ENCODE results near the gene MMP17. TPM values are rescaled to one million over a fixed set of nuclear protein-coding genes. Genes with fewer than 3 reads are reported as not detected.
A peak's percentile ranks its signal among the peaks of the same experiment; 100 is the strongest.
"Not testable (repeated sequence)": the region's sequence is repeated elsewhere in the genome, so short reads cannot be mapped to it uniquely, and the experiment has no call there.

The MMP17 gene
- total RNA-seq, 1 donor from 2014 or later = 14.1 TPM

DNA sequence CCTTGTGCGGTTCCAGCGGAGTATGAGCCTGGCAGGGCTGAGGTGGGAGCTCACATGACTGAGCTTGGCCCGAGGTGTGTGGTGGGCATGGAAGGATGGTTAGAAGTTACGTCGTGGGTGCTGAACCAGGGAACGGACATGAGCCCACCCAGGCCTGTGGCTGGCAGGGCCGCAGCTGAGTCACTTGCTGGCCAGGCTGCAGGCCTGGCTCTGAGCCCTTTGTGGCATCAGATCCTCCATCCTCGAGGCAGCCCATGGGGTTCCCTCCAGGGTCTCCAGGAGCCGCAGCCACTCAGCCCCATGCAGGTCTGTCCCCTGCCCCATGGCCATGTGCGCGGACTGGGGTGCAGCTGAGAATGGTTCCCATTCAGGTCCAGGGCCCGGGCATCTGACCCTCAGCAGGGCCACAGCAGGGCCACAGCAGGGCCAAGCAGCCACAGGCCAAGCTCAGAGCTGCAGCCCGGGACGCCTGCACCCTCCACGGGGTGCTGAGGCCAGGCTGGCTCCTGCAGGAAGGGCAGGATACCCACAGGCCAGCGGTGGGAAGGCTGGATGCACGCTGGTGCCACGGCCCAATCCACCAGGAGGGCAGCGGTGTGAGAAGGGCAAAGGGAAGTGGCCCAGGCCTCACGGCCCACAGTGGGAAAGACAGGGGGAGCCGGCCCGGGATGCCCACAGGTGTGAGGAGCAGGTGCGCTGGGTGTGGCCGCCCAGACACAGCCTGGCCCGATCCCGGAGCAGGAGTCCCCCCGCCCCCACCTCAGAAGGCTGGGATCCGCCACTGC lies 39.9 kb downstream of the MMP17 start:
- H3K4me1 Mint-ChIP-seq (ENCODE audit: unreplicated experiment) = peaks cover 11% of the 10 kb centered on the region
- no peak for TF ChIP-seq CTCF (conservative IDR thresholded peaks at IDR 0.05)
- no peak for DNase-seq (ENCODE audit: extremely low spot score, unreplicated experiment)
- H3K9me3 Mint-ChIP-seq = no peaks in the 10 kb centered on the region
- H3K36me3 Mint-ChIP-seq = no peaks in the 10 kb centered on the region
- H3K4me3 Mint-ChIP-seq = no peak overlapping the region
- no peaks in the 10 kb centered on the region for H3K27me3 Mint-ChIP-seq
- no peak overlapping the region for H3K27ac Mint-ChIP-seq

DNA sequence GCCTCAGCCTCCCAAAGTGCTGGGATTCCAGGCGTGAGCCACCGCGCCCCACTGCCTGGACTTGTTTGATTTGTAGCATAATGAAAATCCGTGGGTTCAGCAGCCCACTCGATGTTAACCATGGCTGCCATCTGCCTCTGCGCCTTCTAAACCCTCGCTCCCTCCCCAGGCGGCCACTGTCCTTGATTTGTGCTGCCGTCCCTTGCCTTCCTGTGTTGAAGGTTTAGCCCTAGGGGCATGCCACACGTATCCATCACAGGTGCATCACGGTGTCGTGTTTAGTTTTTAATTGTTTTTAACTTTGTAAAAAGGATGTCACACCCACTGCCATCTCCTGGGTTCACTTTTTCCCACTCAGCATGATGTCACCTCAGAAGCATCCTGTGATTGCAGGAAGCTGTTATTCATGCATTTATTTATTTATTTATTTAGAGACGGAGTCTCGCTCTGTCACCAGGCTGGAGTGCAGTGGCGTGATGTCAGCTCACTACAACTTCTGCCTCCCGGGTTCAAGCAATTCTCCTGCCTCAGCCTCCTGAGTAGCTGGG lies 41.8 kb downstream of the MMP17 start:
- H3K4me1 Mint-ChIP-seq (ENCODE audit: unreplicated experiment) = peaks cover 4% of the 10 kb centered on the region
- no peaks in the 10 kb centered on the region for H3K9me3 Mint-ChIP-seq
- H3K27ac Mint-ChIP-seq = peak overlapping the region; percentile 96
- TF ChIP-seq CTCF (conservative IDR thresholded peaks at IDR 0.05) = no peak
- no peaks in the 10 kb centered on the region for H3K27me3 Mint-ChIP-seq
- H3K4me3 Mint-ChIP-seq = peak overlapping the region; percentile 62
- no peak for DNase-seq (ENCODE audit: extremely low spot score, unreplicated experiment)
- no peaks in the 10 kb centered on the region for H3K36me3 Mint-ChIP-seq

- no peak for TF ChIP-seq CTCF (conservative IDR thresholded peaks at IDR 0.05)
- H3K27me3 Mint-ChIP-seq = no peaks in the 10 kb centered on the region
- H3K27ac Mint-ChIP-seq = peak overlapping the region; percentile 89
- H3K9me3 Mint-ChIP-seq = no peaks in the 10 kb centered on the region
- no peak overlapping the region for H3K4me3 Mint-ChIP-seq
- DNase-seq (ENCODE audit: extremely low spot score, unreplicated experiment) = no peak
- H3K4me1 Mint-ChIP-seq (ENCODE audit: unreplicated experiment) = peaks cover 4% of the 10 kb centered on the region
- no peaks in the 10 kb centered on the region for H3K36me3 Mint-ChIP-seq
These were observed 43.5 kb downstream of the MMP17 start for GRCh38 chr12:131871677-131872076.

DNA sequence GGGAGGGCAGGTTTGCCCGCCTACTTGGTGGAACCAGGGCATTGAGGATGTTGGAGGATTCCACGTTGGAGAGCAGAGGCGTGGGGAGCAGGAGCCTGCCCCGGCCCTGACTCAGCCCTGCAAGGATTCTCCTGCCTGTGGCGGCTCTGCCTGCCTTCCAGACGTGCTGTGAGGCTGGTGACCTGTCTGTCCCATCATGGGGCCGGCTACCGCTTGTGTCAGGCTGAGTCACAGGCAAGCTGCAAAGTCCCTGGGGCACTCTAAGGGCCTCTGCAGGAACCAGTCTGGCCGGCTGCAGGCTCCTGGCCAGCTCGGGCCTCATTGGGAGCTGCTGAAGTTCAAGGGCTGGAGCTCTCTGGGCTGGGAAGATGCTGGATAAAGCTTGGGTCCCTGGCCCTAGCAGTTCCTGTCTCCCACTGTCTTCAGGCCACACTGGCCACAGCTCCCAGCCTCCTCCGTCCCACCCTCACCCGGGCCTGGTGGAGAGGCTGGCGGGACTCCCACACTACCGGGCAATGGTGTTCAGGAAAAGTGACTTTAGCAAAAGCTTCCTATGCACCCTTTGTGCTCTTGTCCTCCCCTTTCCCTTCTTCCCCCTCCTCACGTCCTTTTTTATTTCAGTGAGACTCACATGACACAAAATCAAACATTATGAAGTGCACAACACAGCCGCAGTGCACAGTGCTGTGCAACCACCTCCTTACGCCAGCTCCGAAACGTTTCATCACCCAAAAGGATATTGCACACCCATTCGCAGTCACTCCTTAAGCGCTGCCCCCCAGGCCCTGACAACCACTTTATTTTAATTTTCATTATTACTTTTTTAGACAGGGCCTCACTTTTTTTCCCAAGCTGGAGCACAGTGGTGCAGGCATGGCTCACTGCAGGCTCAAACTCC lies 44.2 kb downstream of the MMP17 start:
- Mint-ChIP-seq H3K4me3 (no peak overlapping the region), H3K27ac (peak overlapping the region; percentile 89), H3K9me3 (no peaks in the 10 kb centered on the region), H3K36me3 (no peaks in the 10 kb centered on the region), H3K4me1 (ENCODE audit: unreplicated experiment) (peaks cover 4% of the 10 kb centered on the region), H3K27me3 (no peaks in the 10 kb centered on the region)
- no peak for DNase-seq (ENCODE audit: extremely low spot score, unreplicated experiment)
- TF ChIP-seq CTCF (conservative IDR thresholded peaks at IDR 0.05) = no peak

DNA sequence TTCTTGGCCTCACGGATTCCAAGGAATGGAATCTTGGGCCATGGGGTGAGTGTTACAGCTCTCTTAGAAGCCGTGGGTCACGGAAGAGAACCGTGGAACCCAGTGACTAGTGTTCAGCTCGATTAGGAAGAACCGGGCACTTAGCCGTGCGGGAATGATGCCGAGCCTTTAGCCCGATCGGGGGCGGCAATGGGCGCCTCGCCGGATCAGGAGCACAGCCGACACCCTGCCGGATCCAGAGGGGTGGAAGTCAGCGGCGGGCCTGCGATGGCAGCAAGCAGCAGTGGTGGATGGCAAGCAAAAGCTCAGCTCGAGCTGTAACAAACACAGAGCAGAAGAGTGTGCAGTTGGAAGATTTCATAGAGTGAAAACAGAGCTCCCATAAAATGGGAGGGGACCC lies 45.1 kb downstream of the MMP17 start:
- H3K36me3 Mint-ChIP-seq = no peaks in the 10 kb centered on the region
- no peak overlapping the region for H3K27ac Mint-ChIP-seq
- no peak for DNase-seq (ENCODE audit: extremely low spot score, unreplicated experiment)
- peaks cover 4% of the 10 kb centered on the region for H3K4me1 Mint-ChIP-seq (ENCODE audit: unreplicated experiment)
- no peak for TF ChIP-seq CTCF (conservative IDR thresholded peaks at IDR 0.05)
- H3K27me3 Mint-ChIP-seq = no peaks in the 10 kb centered on the region
- no peaks in the 10 kb centered on the region for H3K9me3 Mint-ChIP-seq
- H3K4me3 Mint-ChIP-seq = no peak overlapping the region

DNA sequence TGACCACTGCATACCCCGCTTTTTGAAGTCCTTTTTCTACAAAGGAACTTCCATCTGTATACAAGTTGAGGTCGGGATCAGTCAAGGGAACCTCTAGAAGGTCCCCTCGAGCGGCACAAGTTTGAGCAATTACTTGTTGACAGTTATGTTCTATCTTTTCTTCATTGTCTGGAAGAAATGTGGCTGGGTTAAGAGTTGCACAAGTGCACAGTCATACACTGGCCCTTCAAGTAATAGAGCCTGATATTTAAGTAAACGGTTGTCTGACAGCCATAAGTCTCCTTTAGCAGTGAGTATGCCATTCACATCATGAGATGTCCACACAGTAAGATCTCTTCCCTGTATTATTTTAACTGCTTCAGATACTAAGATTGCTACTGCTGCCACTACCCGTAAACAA lies 46.8 kb downstream of the MMP17 start:
- H3K4me3 Mint-ChIP-seq; DNase-seq (ENCODE audit: extremely low spot score, unreplicated experiment); H3K36me3 Mint-ChIP-seq; H3K9me3 Mint-ChIP-seq; H3K27me3 Mint-ChIP-seq; H3K4me1 Mint-ChIP-seq (ENCODE audit: unreplicated experiment): not testable (repeated sequence)
- peak overlapping the region; percentile 59 for H3K27ac Mint-ChIP-seq

DNA sequence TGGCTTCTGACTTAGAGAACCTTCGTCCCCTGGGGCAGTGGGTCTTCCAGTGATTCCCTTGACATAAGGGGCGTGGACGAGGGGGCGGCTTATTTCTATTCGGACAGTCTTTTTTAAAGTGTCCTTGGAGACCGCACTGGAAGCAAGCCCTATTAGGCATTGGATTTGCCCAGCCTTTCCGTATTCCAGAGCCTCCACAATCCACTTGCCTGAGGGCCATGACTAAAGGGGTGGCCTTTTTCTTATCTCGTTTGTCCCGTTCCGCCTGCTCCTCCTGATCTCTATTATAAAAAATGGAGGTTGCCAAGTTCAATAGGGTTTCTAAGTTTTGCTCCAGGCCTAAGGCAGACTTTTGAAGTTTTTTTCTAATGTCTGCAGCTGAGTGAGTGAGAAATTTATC lies 49.0 kb downstream of the MMP17 start:
- Mint-ChIP-seq H3K4me3 (peak overlapping the region; percentile 48), H3K27ac (peak overlapping the region; percentile 89)
- not testable (repeated sequence) for DNase-seq (ENCODE audit: extremely low spot score, unreplicated experiment); H3K9me3 Mint-ChIP-seq; H3K36me3 Mint-ChIP-seq; H3K27me3 Mint-ChIP-seq; H3K4me1 Mint-ChIP-seq (ENCODE audit: unreplicated experiment)

DNA sequence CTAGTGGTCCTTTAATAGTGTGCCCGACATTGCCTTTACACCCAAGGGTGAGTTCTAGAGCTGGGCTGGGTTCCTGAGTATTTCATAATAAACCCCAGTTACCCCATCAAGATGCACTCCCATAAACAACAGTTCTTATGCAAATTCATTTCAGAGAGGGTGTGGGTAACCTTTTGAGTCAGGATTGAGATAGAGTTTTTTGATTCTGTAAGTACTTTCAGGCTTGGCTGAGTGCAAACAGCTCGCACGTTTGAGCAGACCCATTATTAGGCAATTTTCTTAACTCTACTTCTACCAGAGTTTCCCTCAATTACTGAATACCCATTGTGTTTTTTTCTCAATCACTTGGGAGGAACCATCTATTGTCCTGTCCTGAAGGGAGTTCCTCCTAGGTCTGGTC lies 50.2 kb downstream of the MMP17 start:
- H3K4me1 Mint-ChIP-seq (ENCODE audit: unreplicated experiment); DNase-seq (ENCODE audit: extremely low spot score, unreplicated experiment); H3K27me3 Mint-ChIP-seq; H3K4me3 Mint-ChIP-seq; H3K36me3 Mint-ChIP-seq; H3K9me3 Mint-ChIP-seq: not testable (repeated sequence)
- peak overlapping the region; percentile 77 for H3K27ac Mint-ChIP-seq

Data from type B pancreatic cell (in vitro differentiated cells).